HG02943 (cell line): Measurements from ENCODE around the gene HOXA3.

Experiments
- ATAC-seq: cut with Tn5 transposase; IDR thresholded peaks from one replicate; pipeline ENCODE4 v1.9.1; 2021; ENCODE audit warnings: mild to moderate bottlenecking, low read depth, moderate library complexity; ENCODE audit not compliant: unreplicated experiment

The HOXA3 gene

GRCh38 chr7:27157702-27158431 is 5.5 kb upstream of the HOXA3 start:
- no peak for ATAC-seq

- ATAC-seq = no peak
Observed at GRCh38 chr7:27156916-27157701, 4.7 kb upstream of the HOXA3 start.

- ATAC-seq = no peak
Observed at GRCh38 chr7:27156508-27156898, 4.1 kb upstream of the HOXA3 start, which contains the start of gene HOXA7. HOXA7 (minus strand) TSS chr7:27156675; CDS start chr7:27156545, 130 bp downstream.

- no peak for ATAC-seq
Observed at GRCh38 chr7:27155816-27156507, 3.6 kb upstream of the HOXA3 start.

GRCh38 chr7:27154901-27155815 is 2.8 kb upstream of the HOXA3 start:
- ATAC-seq = no peak

GRCh38 chr7:27154369-27154768 is 2.0 kb upstream of the HOXA3 start:
- ATAC-seq = no peak

GRCh38 chr7:27153526-27153925 is 1.1 kb upstream of the HOXA3 start:
- ATAC-seq = no peak

GRCh38 chr7:27152816-27153442 is 546 bp upstream of the HOXA3 start:
- ATAC-seq = no peak

- no peak for ATAC-seq
Observed at GRCh38 chr7:27151341-27151930, 947 bp downstream of the HOXA3 start.

- ATAC-seq = peak; percentile 69
Observed at GRCh38 chr7:27150568-27151340, 1.6 kb downstream of the HOXA3 start.

GRCh38 chr7:27149842-27150567 is 2.4 kb downstream of the HOXA3 start:
- peak; percentile 9 for ATAC-seq

- no peak for ATAC-seq
Observed at GRCh38 chr7:27148756-27149641, 3.4 kb downstream of the HOXA3 start.

- no peak for ATAC-seq
Observed at GRCh38 chr7:27148031-27148755, 4.2 kb downstream of the HOXA3 start.

- no peak for ATAC-seq
Observed at GRCh38 chr7:27147199-27148030, 5.0 kb downstream of the HOXA3 start, which contains the start of gene HOXA6. HOXA6 (minus strand) TSS chr7:27147774; CDS start chr7:27147749, 25 bp downstream.

- no peak for ATAC-seq
Observed at GRCh38 chr7:27146491-27147198, 5.7 kb downstream of the HOXA3 start.
